HEK293 (cell line): Measurements from ENCODE around the gene MSRB3.

Source experiments
- CTCF ChIA-PET: fragments of 350-600 bp; formaldehyde crosslinking; extraction: SDS; loops from one replicate; lab custom pipeline; 2021; ENCODE audit warnings: antibody characterized with exemption; lab: Yijun Ruan, JAX
- POLR2A ChIA-PET: fragments of 300-600 bp; formaldehyde crosslinking; extraction: SDS; loops from one replicate; lab custom pipeline; 2020; ENCODE audit warnings: antibody characterized with exemption, inconsistent platforms; lab: Yijun Ruan, JAX
- H3K27ac ChIP-seq: fragments of 200-500 bp; sonication (Bioruptor generic); 2 replicates; pipeline ENCODE4 v1.5.1; 2014; ENCODE audit warnings: low read depth, low read length, control low read depth, inconsistent platforms; ENCODE audit errors: extremely low read depth
- H3K36me3 ChIP-seq, 2 experiments: fragments of 200-500 bp in 1 of 2; sonication (Bioruptor generic) in 1 of 2; 1 replicate in 1 of 2; 2 replicates in 1 of 2; pipeline ENCODE4 v1.5.1; 2014 to 2017; ENCODE audit warnings: inconsistent platforms in 2 of 2, low read length in 2 of 2; ENCODE audit not compliant: control insufficient read depth in 2 of 2, insufficient read depth in 1 of 2
- H3K4me1 ChIP-seq: fragments of 200-500 bp; sonication (Bioruptor generic); 2 replicates; pipeline ENCODE4 v1.5.1; 2014; ENCODE audit warnings: mild to moderate bottlenecking, low read length, inconsistent platforms; ENCODE audit not compliant: control insufficient read depth, insufficient read depth
- H3K4me3 ChIP-seq: 2 replicates; pipeline ENCODE4 v1.5.1; 2011; ENCODE audit warnings: low read depth, mild to moderate bottlenecking, control low read depth, low read length, moderate library complexity
- H3K9me3 ChIP-seq: fragments of 200-500 bp; sonication (Bioruptor generic); 2 replicates; pipeline ENCODE4 v1.5.1; 2014; ENCODE audit warnings: low read depth, low read length, inconsistent platforms; ENCODE audit not compliant: control insufficient read depth, insufficient read depth
- GLIS2 ChIP-seq: fragments of 450-650 bp; formaldehyde crosslinking; IDR thresholded peaks from 2 replicates; pipeline ENCODE4 v1.5.1; 2016; ENCODE audit warnings: missing biosample characterization, missing genetic modification characterization
- HOXC10 ChIP-seq: sonication (generic); formaldehyde crosslinking; IDR thresholded peaks from 2 replicates; pipeline ENCODE4 v1.8.1; 2023; ENCODE audit warnings: mild to moderate bottlenecking, missing genetic modification reagents
- INSM2 ChIP-seq: fragments of 450-650 bp; formaldehyde crosslinking; IDR thresholded peaks from 2 replicates; pipeline ENCODE4 v1.5.1; 2016; ENCODE audit warnings: missing biosample characterization, missing genetic modification characterization
- KLF10 ChIP-seq: fragments of 450-650 bp; IDR thresholded peaks from 2 replicates; pipeline ENCODE4 v1.5.1; 2018; ENCODE audit warnings: missing biosample characterization, mild to moderate bottlenecking, missing genetic modification characterization
- MZF1 ChIP-seq: fragments of 450-650 bp; formaldehyde crosslinking; IDR thresholded peaks from 2 replicates; pipeline ENCODE4 v1.5.1; 2017; ENCODE audit warnings: missing biosample characterization, missing genetic modification characterization, borderline replicate concordance
- PBX3 ChIP-seq: sonication (generic); formaldehyde crosslinking; IDR thresholded peaks from 2 replicates; pipeline ENCODE4 v1.8.1; 2022; ENCODE audit warnings: mild to moderate bottlenecking, moderate library complexity, missing genetic modification reagents
- TCF7L2 ChIP-seq: IDR thresholded peaks from 2 replicates; pipeline ENCODE4 v1.6.1; 2011; ENCODE audit warnings: low read depth, mild to moderate bottlenecking, inconsistent platforms, low read length, moderate library complexity, borderline replicate concordance
- ZBTB10 ChIP-seq: fragments of 450-650 bp; formaldehyde crosslinking; IDR thresholded peaks from 2 replicates; pipeline ENCODE4 v1.5.1; 2016; ENCODE audit warnings: missing biosample characterization, missing genetic modification characterization
- ZBTB7A ChIP-seq: fragments of 450-650 bp; formaldehyde crosslinking; IDR thresholded peaks from 2 replicates; pipeline ENCODE4 v1.5.1; 2016; ENCODE audit warnings: low read depth, missing biosample characterization, missing genetic modification characterization
- ZFP37 ChIP-seq: fragments of 450-650 bp; formaldehyde crosslinking; IDR thresholded peaks from 2 replicates; pipeline ENCODE4 v1.5.1; 2016; ENCODE audit warnings: missing biosample characterization, missing genetic modification characterization
- ZNF112 ChIP-seq: fragments of 450-650 bp; formaldehyde crosslinking; IDR thresholded peaks from 2 replicates; pipeline ENCODE4 v1.5.0; 2017; ENCODE audit warnings: missing biosample characterization, missing genetic modification characterization
- ZNF146 ChIP-seq: fragments of 450-650 bp; formaldehyde crosslinking; IDR thresholded peaks from 2 replicates; pipeline ENCODE4 v1.5.1; 2016; ENCODE audit warnings: missing biosample characterization, missing genetic modification characterization
- ZNF169 ChIP-seq: fragments of 450-650 bp; formaldehyde crosslinking; IDR thresholded peaks from 2 replicates; pipeline ENCODE4 v1.5.1; 2016; ENCODE audit warnings: missing biosample characterization, missing genetic modification characterization
- ZNF19 ChIP-seq: fragments of 450-650 bp; formaldehyde crosslinking; IDR thresholded peaks from 2 replicates; pipeline ENCODE4; 2016; ENCODE audit warnings: missing biosample characterization, missing genetic modification characterization, low read depth
- ZNF202 ChIP-seq: fragments of 450-650 bp; formaldehyde crosslinking; IDR thresholded peaks from 2 replicates; pipeline ENCODE4 v1.5.1; 2016; ENCODE audit warnings: missing biosample characterization, missing genetic modification characterization, borderline replicate concordance
- ZNF214 ChIP-seq: fragments of 450-650 bp; formaldehyde crosslinking; IDR thresholded peaks from 2 replicates; pipeline ENCODE4 v1.5.1; 2017; ENCODE audit warnings: missing biosample characterization, mild to moderate bottlenecking, missing genetic modification characterization, borderline replicate concordance
- ZNF221 ChIP-seq: fragments of 450-650 bp; formaldehyde crosslinking; IDR thresholded peaks from 2 replicates; pipeline ENCODE4 v1.5.1; 2017; ENCODE audit warnings: missing biosample characterization, missing genetic modification characterization, borderline replicate concordance
- ZNF341 ChIP-seq: fragments of 450-650 bp; formaldehyde crosslinking; IDR thresholded peaks from 2 replicates; pipeline ENCODE4; 2016; ENCODE audit warnings: low read depth, missing biosample characterization, missing genetic modification characterization
- ZNF501 ChIP-seq: fragments of 450-650 bp; formaldehyde crosslinking; IDR thresholded peaks from 2 replicates; pipeline ENCODE4 v1.5.1; 2016; ENCODE audit warnings: missing biosample characterization, missing genetic modification characterization
- ZNF514 ChIP-seq: fragments of 450-650 bp; formaldehyde crosslinking; IDR thresholded peaks from 2 replicates; pipeline ENCODE4 v1.5.1; 2016; ENCODE audit warnings: missing biosample characterization, missing genetic modification characterization
- ZNF530 ChIP-seq: fragments of 450-650 bp; formaldehyde crosslinking; IDR thresholded peaks from 2 replicates; pipeline ENCODE4 v1.5.1; 2016; ENCODE audit warnings: low read depth, missing biosample characterization, missing genetic modification characterization
- ZNF600 ChIP-seq: fragments of 450-650 bp; formaldehyde crosslinking; IDR thresholded peaks from 2 replicates; pipeline ENCODE4 v1.5.1; 2016; ENCODE audit warnings: missing biosample characterization, missing genetic modification characterization
- ZNF610 ChIP-seq: fragments of 450-650 bp; formaldehyde crosslinking; IDR thresholded peaks from 2 replicates; pipeline ENCODE4 v1.5.1; 2016; ENCODE audit warnings: missing biosample characterization, missing genetic modification characterization, borderline replicate concordance
- ZNF670 ChIP-seq: fragments of 450-650 bp; formaldehyde crosslinking; IDR thresholded peaks from 2 replicates; pipeline ENCODE4 v1.5.1; 2016; ENCODE audit warnings: missing biosample characterization, missing genetic modification characterization, low read depth
- ZNF677 ChIP-seq: fragments of 450-650 bp; IDR thresholded peaks from 2 replicates; pipeline ENCODE4 v1.5.0; 2018; ENCODE audit warnings: missing biosample characterization, mild to moderate bottlenecking, missing genetic modification characterization, moderate library complexity
- ZNF76 ChIP-seq: fragments of 450-650 bp; formaldehyde crosslinking; IDR thresholded peaks from 2 replicates; pipeline ENCODE4; 2016; ENCODE audit warnings: low read depth, missing biosample characterization, missing genetic modification characterization, borderline replicate concordance

Gene MSRB3

GRCh38 chr12:65355461-65355860 lies 77.0 kb downstream of the MSRB3 start (continued):
- TF ChIP-seq ZNF514 (tag by site-specific recombination) (no peak), ZNF214 (tag by site-specific recombination) (no peak), ZNF530 (tag by site-specific recombination) (no peak), INSM2 (tag by site-specific recombination) (no peak)

- no peaks in the 10 kb centered on the region for H3K4me1 ChIP-seq
- H3K27ac ChIP-seq, result no peak overlapping the region
- H3K9me3 ChIP-seq, result no peaks in the 10 kb centered on the region
- CTCF ChIA-PET, result interaction anchor here (1.2 kb wide), 1 partner anchor 17 kb away, joined by 3 read pairs; no protein-coding TSS in a partner anchor
- POLR2A ChIA-PET, result no interaction called here
- no peaks in the 10 kb centered on the region for H3K36me3 ChIP-seq
- no peak overlapping the region for H3K4me3 ChIP-seq
- no peak for TF ChIP-seq ZNF600 (tag by site-specific recombination)
- no peak for TF ChIP-seq PBX3 (CRISPR knock-in tag)
- no peak for TF ChIP-seq ZNF19
- no peak for TF ChIP-seq ZNF169
- TF ChIP-seq, all 188 proteins: peak for 0
Measured at GRCh38 chr12:65362234-65363031, 84.0 kb downstream of the MSRB3 start.

- H3K4me1 ChIP-seq, result 0 out of 2 replicates have a peak, but pooled peaks cover under 1% of the 10 kb centered on the region
- no peaks in the 10 kb centered on the region for H3K36me3 ChIP-seq
- ChIA-PET CTCF (no interaction called here), POLR2A (no interaction called here)
- no peak overlapping the region for H3K27ac ChIP-seq
- no peaks in the 10 kb centered on the region for H3K9me3 ChIP-seq
- no peak overlapping the region for H3K4me3 ChIP-seq
- TF ChIP-seq ZFP37 (no peak), ZBTB7A (tag by site-specific recombination) (no peak), ZNF146 (no peak), GLIS2 (no peak), ZNF202 (tag by site-specific recombination) (no peak), ZBTB10 (tag by site-specific recombination) (no peak), ZNF670 (no peak), KLF10 (tag by site-specific recombination) (no peak), ZNF341 (tag by site-specific recombination) (no peak), MZF1 (tag by site-specific recombination) (no peak), ZNF610 (no peak), ZNF112 (tag by site-specific recombination) (no peak), INSM2 (tag by site-specific recombination) (no peak), ZNF76 (tag by site-specific recombination) (no peak), ZNF501 (no peak), ZNF677 (tag by site-specific recombination) (no peak), ZNF221 (no peak), HOXC10 (CRISPR knock-in tag) (no peak), TCF7L2 (no peak)
Measured at GRCh38 chr12:65364046-65364445, 85.6 kb downstream of the MSRB3 start.
